NCI-H1048 (cell line): ENCODE data around the gene NF2.

Source experiments
- DNase-seq: peaks from one replicate; lab custom pipeline; 2025; lab: John Stamatoyannopoulos, UW

Gene NF2

GRCh38 chr22:29668673-29669072 is 65.2 kb downstream of the NF2 start:
- DNase-seq = no peak

GRCh38 chr22:29670626-29671025 is 67.2 kb downstream of the NF2 start:
- DNase-seq = no peak

DNA sequence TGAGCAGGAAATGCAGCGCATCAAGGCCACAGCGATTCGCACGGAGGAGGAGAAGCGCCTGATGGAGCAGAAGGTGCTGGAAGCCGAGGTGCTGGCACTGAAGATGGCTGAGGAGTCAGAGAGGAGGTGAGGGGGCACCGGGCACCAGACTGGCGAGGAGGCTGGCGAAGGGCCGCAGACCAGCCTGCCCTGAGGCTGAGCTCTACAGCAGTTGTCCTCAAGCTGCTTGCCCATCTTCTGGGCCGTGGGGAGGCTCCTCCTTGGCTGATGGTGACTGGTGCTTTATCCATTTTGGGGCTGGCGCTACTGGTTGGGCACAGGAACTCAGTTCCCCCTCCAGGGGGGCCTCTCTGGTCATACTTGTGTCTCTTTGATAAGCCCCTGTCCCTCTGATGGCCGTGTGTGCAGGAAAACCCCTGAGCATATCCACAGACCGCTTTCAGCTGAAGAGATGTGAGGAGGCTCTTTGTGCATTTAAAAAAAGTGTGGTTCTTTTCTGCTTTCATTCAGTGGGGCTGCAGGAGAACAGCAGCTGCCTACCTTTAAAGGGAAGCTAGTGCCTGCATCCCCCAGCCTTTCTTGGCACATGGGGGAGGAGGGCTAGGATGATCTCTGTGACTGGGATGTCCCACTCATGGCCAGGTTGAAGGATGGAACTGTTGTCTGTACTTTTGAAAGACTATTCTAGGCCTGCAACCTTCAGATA is 70.1 kb downstream of the NF2 start:
- DNase-seq = no peak

- no peak for DNase-seq
Measured at GRCh38 chr22:29674121-29674520, 70.7 kb downstream of the NF2 start.

- no peak for DNase-seq
Measured at GRCh38 chr22:29679316-29679715, 75.9 kb downstream of the NF2 start.

DNA sequence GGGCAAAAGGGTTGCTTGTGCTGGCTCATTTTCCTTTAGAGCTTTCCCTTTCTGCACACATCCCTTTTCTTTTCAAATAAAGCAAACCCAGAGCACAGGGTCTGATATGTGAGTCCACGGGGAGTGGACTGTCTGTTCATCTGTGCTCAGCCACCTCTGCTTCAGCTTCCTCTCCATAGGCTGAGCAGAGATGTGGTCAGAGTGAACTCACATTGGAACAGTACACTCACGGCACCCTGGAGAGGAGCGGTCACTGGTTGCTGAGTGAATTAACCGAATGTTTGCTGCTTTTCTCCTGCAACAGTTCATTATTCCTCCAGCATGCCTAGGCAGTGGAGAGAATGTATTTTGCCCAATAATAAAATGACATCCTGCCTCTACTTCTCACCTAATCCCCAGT is 80.1 kb downstream of the NF2 start:
- no peak for DNase-seq

GRCh38 chr22:29684244-29684643 is 80.8 kb downstream of the NF2 start:
- no peak for DNase-seq

GRCh38 chr22:29689206-29689879 is 85.9 kb downstream of the NF2 start:
- no peak for DNase-seq

DNA sequence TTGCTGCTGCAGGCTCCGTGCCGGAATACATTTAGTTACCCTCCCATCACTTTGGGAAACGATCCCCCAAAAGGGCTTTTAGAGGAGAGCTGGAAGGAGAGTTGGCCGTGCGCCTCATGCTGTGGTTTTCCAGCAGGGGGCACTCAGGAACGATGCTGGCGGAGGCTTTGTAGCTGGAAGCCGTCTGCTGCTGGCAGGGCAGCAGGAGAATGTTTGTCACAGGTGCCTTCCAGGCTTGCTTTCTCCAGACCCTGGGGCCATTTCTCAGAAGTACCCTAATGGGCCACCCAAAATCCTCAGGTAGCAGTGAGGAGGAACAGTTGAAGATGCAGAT is 86.4 kb downstream of the NF2 start:
- DNase-seq = no peak

DNA sequence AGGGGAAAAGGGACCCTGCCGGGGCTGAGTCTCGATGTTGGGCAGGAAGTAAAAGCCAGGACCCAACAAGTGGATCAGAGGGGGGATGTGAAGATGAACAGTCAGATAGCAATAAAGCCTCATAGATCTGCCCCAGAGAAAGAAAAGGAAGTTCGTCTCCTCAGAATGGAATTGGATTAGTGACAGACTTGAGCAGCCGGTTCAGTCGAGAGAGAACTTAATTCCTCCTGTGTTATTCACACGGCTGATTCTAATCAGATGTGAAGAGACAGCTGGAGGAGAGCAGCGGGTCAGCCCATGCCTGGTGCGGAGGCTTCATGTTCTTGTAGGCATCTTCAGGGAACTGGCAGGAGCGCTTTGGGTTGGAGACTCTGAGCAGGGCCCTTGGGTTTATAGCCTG is 87.0 kb downstream of the NF2 start:
- no peak for DNase-seq

DNA sequence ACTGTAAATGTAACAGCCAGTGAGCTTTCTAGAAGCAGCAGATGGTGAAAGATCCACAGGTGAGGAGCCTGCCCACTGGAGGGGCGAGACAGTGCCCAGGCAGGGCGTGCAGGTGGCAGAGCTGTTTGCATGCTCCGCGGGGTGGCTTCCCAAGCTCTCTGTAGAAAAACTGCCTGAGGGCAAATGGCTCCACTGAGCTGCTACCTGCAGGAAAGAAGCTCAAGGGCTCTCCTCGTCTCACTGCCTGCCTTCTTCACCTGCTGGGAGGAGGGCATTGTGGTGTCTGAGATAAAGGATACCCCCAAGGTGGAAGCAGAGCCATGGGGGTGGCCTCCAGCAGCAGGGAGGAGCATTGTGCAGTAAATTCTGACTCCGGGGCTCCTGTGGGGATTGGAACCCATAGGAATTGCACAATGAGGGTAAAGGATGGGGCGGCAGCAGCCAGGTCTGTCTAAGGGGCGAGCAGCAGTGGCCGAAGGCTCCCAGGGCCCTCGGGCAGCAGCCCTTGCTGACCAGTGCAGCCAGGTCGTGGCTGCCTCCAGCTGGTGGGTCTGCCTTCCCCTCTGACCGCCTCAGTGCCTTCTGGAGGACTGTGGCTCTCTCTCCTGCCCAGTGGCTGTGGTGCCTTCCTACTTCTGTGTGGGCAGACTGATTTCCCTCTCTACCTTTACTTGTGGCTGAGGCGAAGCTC is 88.3 kb downstream of the NF2 start:
- DNase-seq = no peak

- no peak for DNase-seq
Measured at GRCh38 chr22:29692327-29692640, 88.9 kb downstream of the NF2 start.

- DNase-seq = no peak
Measured at GRCh38 chr22:29693161-29693560, 89.7 kb downstream of the NF2 start.

GRCh38 chr22:29693671-29694070 is 90.2 kb downstream of the NF2 start:
- no peak for DNase-seq

DNA sequence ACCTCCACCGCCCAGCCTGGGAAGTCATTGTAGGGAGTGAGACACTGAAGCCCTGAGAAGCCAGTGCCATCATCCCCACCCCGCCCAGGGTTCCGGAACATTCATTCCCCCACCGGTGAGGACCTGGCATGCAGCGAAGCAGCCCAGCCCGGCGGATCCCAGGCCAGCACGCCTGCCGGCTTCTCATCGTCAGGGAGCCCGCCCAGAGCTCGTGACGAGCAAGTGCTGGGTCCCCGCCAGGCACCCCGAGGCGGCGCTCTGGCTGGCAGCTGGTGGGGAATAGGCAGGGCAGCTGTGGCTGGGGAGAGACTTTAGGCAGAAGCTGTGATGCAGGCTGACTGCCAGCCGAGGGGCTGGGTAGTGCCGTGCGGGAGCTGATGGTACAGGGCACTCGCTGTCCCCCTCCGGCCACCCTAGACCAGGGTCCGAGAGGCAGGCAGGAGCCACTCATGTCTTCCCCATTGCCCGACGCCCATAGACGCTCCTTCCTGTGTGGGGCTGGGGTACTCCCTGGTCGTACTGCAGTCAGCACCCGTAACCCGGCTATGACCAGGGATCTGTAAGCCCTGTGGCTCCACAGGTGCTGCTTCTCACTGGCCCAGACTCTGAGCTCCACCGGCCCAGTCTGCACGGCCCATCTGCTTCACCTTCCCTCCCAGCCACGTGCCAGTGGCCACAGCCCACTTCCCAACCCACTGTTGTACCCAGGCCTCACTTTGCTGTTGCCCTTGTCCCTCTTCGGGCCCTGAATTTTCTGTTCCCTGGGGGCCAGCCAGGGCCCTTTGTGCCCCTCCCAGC is 91.9 kb downstream of the NF2 start:
- DNase-seq = no peak

DNA sequence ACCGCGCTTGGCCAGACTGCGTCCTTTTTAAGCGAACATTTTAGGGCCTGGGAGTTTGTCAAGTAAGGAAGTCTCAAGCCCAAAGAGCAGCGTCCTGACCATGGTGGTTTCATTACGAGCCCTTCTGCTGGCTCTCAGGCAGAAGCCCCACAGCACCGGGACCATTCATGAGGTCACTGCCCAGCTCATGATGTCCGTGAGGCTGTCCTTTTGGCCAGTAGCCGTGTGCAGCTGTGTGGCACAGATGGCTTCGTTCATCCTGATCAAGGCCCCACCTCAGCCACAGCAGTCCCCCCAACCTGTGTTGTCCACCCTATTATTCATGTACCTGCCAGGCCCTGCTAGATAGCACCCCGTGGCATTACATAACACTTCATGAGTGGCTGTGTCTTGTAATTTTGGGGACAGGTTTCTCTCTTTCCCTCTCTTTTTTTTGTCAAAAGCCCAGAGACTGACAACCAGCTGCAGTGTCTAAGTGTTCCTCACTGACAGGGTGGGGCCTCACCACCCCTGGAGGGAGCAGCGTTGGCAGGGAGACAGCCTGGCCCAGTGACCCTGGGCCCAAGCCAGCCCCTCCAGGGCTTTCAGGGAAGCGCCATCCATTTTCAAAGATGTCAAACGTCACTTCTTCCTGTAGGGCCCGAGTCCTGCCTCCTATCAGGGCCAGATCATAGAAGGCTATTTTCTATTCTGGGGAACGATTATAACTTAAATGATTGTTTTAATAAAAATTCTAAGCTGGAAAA is 94.6 kb downstream of the NF2 start:
- DNase-seq = no peak

DNA sequence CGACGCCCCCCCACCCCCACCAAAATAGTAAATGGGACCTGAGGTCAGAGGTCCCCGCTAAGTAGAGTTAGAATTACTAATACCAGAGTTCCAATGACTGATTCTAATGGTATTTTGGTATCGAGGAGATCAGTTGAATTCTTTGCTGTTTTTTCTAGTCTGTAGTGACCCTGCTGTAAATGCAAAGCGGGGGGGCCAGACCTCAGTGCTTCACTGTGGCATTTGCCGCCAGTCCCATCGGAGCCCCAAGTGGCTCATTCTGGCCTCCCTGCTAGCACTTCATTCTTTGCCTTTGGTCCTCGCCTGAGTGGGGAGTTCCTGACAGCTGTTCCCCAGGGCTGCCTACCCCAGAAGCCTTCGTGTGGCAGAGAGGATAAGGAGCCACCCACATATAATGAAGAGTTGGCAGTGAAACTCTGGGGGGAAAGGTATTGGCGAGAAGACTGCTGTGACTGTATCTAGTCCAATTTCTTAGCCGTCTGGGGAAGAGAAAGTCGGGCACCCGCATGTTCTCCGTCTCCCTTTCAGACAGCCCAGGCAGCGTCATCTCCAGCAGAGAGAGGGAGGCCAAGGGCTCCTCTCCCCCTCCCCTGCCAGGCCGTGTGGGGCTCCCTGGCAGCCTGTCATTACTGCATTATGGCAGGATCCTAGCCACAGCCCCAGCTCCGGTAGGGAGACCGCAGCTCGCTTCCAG is 96.9 kb downstream of the NF2 start:
- DNase-seq = no peak

- DNase-seq = no peak
Measured at GRCh38 chr22:29700900-29701154, 97.4 kb downstream of the NF2 start.

DNA sequence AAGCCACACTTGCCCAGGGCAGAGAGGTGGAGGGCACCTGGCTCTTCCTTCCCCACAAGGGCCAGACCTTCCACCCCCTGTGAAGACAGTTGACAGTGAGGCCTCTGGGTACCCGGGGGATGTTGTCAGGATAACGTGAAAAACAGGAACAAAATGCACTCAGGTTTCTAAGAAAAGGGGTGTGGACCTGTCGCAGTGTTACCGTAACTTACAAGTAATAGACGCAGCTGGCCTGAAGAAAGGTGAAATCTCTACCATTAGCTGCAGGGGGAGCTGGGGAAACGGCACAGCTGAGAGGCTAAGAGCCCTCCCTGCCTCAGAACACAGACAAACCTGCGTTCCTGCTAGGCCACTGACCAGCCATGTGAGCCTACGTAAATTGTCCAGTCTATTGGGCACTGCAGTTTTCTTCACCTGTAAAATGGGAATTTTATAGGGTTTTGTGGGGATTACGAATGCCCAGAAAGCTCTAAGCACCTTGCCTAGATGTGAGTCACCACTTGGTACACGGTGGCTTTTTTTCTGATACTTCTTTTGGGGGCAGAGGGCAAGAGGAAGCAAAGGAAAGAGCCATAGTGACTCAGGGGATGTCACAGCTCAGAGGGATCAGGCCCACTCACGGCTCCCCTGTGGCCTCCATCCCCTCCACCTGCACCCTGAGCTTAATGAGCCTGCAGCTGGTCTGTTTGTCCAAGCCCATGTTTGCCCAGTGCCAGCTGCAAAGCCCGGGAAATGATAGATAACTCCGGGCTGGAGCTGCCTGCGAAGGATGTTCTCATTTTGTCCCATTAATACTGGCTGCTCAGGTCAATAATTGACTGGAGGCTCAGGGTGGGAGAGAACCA is 97.9 kb downstream of the NF2 start:
- no peak for DNase-seq

GRCh38 chr22:29702000-29702930 is 98.8 kb downstream of the NF2 start:
- no peak for DNase-seq
